ENCODE results near the gene B3GLCT.

Gene B3GLCT

DNA sequence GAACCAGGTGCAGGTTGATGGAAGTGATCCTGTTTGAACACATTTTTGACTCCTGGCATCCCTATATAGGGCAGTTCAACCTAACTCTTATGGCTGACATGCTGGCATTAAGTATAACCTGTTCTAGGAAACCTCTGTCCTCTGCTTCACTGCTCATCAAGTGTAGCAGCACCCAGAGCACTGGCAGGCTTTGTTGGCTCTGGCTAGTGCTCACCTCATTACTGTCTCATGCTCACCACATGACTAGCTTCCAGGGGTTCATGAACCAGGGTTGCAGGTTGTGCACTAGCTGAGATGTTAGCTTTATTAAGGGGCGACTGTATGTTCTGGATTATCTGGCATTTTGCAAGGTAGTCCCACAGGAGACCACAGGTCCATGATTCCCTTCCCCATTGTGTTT lies 63.6 kb downstream of the B3GLCT start:
- no peaks in the 10 kb centered on the region for H3K27me3 Mint-ChIP-seq
- no peak overlapping the region for H3K4me3 Mint-ChIP-seq
- H3K4me1 Mint-ChIP-seq (ENCODE audit: low read depth): no peaks in the 10 kb centered on the region
- H3K27ac Mint-ChIP-seq: no peak overlapping the region
- no peaks in the 10 kb centered on the region for H3K9me3 Mint-ChIP-seq (ENCODE audit: low read depth)
- H3K36me3 Mint-ChIP-seq: peaks cover 33% of the 10 kb centered on the region

- Mint-ChIP-seq H3K9me3 (ENCODE audit: low read depth) (peaks cover 2% of the 10 kb centered on the region), H3K27me3 (no peaks in the 10 kb centered on the region), H3K36me3 (peaks cover 39% of the 10 kb centered on the region), H3K4me3 (no peak overlapping the region), H3K4me1 (ENCODE audit: low read depth) (no peaks in the 10 kb centered on the region), H3K27ac (no peak overlapping the region)
These were observed 64.4 kb downstream of the B3GLCT start for GRCh38 chr13:31264151-31264550.

DNA sequence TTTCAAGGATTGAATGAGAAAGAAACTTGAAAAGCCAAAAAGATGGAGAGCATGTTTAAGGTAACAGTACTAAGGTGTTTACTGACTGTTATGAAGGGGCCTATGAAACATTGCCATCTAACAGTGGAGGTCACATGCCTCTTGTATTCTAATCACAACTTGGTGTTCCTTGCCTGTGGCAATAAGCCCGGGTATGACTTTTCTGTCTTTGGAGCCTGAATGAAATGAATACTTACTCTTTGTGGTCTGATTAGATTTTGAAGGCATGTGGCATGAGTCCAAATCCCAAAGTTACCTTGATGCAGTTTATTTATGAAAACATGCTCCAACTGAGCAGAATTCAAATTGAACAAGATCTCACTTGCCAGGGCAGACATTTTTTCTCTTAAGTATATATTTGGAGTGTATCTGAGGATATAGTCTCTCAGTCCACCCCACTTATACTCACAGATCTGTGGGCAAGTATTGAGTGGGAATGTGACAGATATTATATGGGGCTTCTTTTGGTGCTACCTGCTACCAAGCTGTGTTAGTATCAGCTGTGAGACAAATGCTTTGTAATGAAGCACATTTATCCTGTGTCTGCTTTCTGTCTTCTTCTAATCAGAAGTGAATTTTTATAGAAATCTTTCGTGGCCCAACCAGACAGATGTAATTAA lies 67.5 kb downstream of the B3GLCT start:
- H3K4me3 Mint-ChIP-seq: no peak overlapping the region
- no peak overlapping the region for H3K27ac Mint-ChIP-seq
- no peaks in the 10 kb centered on the region for H3K27me3 Mint-ChIP-seq
- H3K9me3 Mint-ChIP-seq (ENCODE audit: low read depth): peaks cover 4% of the 10 kb centered on the region
- peaks cover 47% of the 10 kb centered on the region for H3K36me3 Mint-ChIP-seq
- no peaks in the 10 kb centered on the region for H3K4me1 Mint-ChIP-seq (ENCODE audit: low read depth)

DNA sequence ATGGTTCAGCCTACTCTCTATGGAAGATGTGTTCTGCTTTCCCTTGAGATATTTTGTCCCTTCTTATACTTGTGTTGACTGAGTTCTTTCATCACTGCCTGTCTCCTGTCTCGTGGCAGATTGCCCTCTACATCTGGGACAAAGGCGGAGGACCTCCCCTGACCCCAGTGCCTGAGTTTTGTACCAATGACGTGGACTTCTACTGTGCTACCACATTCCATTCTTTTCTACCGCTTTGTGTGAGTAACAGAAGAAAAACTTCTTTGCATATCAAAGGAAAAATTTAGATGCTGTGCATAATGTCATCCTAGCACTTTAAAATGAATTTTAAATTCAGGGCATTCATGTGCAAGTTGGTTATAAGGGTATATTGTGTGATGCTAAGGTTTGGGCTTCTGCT lies 74.6 kb downstream of the B3GLCT start:
- Mint-ChIP-seq H3K4me3 (no peak overlapping the region), H3K27me3 (no peaks in the 10 kb centered on the region), H3K36me3 (peaks cover 75% of the 10 kb centered on the region), H3K4me1 (ENCODE audit: low read depth) (no peaks in the 10 kb centered on the region), H3K9me3 (ENCODE audit: low read depth) (peaks cover under 1% of the 10 kb centered on the region), H3K27ac (no peak overlapping the region)

DNA sequence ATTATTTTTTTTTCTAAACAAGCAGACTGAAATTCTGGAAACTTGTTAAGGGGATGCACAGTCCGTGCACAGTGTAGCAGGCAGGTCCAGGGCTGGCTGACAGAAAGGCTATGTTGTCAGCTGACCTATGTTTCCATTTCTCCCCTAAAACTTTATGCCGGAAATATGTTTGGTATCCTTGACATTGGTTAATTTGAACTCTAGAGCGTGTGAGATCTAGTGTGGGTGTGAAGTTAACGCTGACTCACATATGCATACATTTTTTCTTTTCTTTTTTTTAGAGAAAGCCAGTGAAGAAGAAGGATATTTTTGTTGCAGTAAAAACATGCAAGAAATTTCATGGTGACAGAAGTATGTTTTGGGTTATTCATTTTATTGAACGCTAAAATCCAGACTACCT lies 76.6 kb downstream of the B3GLCT start:
- H3K9me3 Mint-ChIP-seq (ENCODE audit: low read depth): no peaks in the 10 kb centered on the region
- peaks cover 71% of the 10 kb centered on the region for H3K36me3 Mint-ChIP-seq

GRCh38 chr13:31278869-31279268 lies 79.1 kb downstream of the B3GLCT start:
- Mint-ChIP-seq H3K4me3 (no peak overlapping the region), H3K27ac (no peak overlapping the region), H3K27me3 (no peaks in the 10 kb centered on the region), H3K4me1 (ENCODE audit: low read depth) (no peaks in the 10 kb centered on the region), H3K36me3 (peaks cover 58% of the 10 kb centered on the region), H3K9me3 (ENCODE audit: low read depth) (no peaks in the 10 kb centered on the region)

More for the DNA sequence above, 76.6 kb downstream of the B3GLCT start:
- H3K4me3 Mint-ChIP-seq: no peak overlapping the region
- no peak overlapping the region for H3K27ac Mint-ChIP-seq
- no peaks in the 10 kb centered on the region for H3K27me3 Mint-ChIP-seq
- no peaks in the 10 kb centered on the region for H3K4me1 Mint-ChIP-seq (ENCODE audit: low read depth)

DNA sequence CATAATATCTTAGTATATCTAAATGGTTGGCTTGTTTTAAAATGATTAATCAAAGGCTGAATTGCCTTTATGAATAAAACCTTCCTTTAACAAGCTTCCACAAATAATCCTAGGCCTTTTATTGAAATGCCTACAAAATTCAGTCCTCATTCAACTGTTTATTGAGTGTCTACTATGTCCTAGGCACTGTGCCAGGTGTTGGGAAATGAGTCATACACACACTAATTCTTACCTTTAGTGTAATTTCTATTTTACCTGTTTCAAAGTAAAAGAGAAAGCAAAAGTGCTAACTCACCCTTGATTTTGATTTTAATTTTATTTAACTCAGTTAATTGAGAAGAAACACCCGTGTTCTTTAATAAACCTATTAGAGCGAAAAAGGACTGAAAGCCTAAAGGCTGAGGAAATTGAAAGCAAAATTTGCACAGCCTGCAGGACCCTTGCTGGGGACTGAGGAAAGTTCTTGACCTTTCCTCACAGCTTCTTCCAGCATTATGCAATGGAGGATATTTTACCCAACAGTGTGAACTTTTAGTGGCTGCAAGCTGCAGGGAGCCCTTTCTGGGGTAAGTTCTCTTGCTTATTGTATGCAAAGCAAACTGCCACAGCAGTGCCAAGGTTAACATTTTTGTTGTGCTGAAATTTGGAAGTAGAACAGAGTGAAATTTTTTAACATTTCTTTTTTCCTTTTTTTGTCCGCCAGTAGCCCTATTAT lies 83.1 kb downstream of the B3GLCT start:
- Mint-ChIP-seq H3K4me3 (no peak overlapping the region), H3K36me3 (peaks cover 48% of the 10 kb centered on the region), H3K27me3 (no peaks in the 10 kb centered on the region), H3K9me3 (ENCODE audit: low read depth) (no peaks in the 10 kb centered on the region), H3K27ac (no peak overlapping the region), H3K4me1 (ENCODE audit: low read depth) (no peaks in the 10 kb centered on the region)

- Mint-ChIP-seq H3K36me3 (peaks cover 59% of the 10 kb centered on the region), H3K4me3 (no peak overlapping the region), H3K27me3 (no peaks in the 10 kb centered on the region), H3K4me1 (ENCODE audit: low read depth) (no peaks in the 10 kb centered on the region), H3K9me3 (ENCODE audit: low read depth) (peaks cover 22% of the 10 kb centered on the region), H3K27ac (no peak overlapping the region)
These were observed 87.2 kb downstream of the B3GLCT start for GRCh38 chr13:31286930-31287329.

GRCh38 chr13:31301119-31301518 lies 101.3 kb downstream of the B3GLCT start:
- peaks cover 6% of the 10 kb centered on the region for H3K9me3 Mint-ChIP-seq (ENCODE audit: low read depth)
- no peaks in the 10 kb centered on the region for H3K27me3 Mint-ChIP-seq
- H3K4me1 Mint-ChIP-seq (ENCODE audit: low read depth): no peaks in the 10 kb centered on the region
- no peak overlapping the region for H3K27ac Mint-ChIP-seq
- H3K4me3 Mint-ChIP-seq: no peak overlapping the region
- peaks cover 52% of the 10 kb centered on the region for H3K36me3 Mint-ChIP-seq

GRCh38 chr13:31310356-31310755 lies 110.6 kb downstream of the B3GLCT start:
- Mint-ChIP-seq H3K4me3 (no peak overlapping the region), H3K27ac (no peak overlapping the region), H3K36me3 (peaks cover 34% of the 10 kb centered on the region), H3K4me1 (ENCODE audit: low read depth) (no peaks in the 10 kb centered on the region), H3K27me3 (no peaks in the 10 kb centered on the region), H3K9me3 (ENCODE audit: low read depth) (peaks cover 37% of the 10 kb centered on the region)

- H3K27me3 Mint-ChIP-seq: no peaks in the 10 kb centered on the region
- H3K4me1 Mint-ChIP-seq (ENCODE audit: low read depth): no peaks in the 10 kb centered on the region
- H3K36me3 Mint-ChIP-seq: peaks cover 35% of the 10 kb centered on the region
- no peak overlapping the region for H3K27ac Mint-ChIP-seq
- peaks cover 37% of the 10 kb centered on the region for H3K9me3 Mint-ChIP-seq (ENCODE audit: low read depth)
- no peak overlapping the region for H3K4me3 Mint-ChIP-seq
These were observed 111.0 kb downstream of the B3GLCT start for GRCh38 chr13:31310786-31311185.

DNA sequence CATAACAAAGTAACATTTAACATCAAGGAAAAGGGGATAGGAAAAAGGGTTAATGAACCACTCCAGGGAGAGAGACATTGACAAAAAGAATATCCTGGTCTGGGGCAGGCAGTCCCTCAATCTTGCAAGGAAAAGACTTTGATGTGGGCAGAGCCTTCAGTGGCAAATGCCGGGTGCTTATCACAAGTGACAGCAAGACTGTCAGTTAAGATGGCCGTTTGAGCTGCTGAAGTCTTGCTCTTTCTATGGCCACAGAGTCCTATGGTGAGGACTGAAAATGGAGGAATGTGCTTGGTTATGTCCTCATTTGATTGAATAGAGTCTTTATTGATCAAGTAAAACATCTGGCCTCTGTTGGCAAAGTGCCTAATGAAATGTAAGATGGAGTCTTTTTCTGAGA lies 112.1 kb downstream of the B3GLCT start:
- H3K36me3 Mint-ChIP-seq: peaks cover 35% of the 10 kb centered on the region
- H3K4me3 Mint-ChIP-seq: no peak overlapping the region
- H3K27me3 Mint-ChIP-seq: no peaks in the 10 kb centered on the region
- H3K9me3 Mint-ChIP-seq (ENCODE audit: low read depth): peaks cover 37% of the 10 kb centered on the region
- no peak overlapping the region for H3K27ac Mint-ChIP-seq
- H3K4me1 Mint-ChIP-seq (ENCODE audit: low read depth): no peaks in the 10 kb centered on the region

DNA sequence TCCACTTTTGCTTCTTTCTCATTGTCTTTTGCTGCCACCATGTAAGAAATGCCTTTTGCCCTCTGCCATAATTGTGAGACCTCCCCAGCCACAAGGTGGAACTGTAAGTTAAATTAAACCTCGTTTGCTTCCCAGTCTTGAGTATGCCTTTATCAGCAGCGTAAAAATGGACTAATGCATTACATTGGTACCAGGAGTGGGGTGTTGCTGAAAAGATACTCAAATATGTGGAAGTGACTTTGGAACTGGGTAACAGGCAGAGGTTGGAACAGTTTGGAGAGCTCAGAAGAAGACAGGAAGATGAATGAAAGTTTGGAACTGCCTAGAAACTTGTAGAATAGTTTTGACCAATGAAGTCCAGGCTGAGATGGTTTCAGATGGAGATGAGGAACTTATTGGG lies 115.2 kb downstream of the B3GLCT start:
- peaks cover 25% of the 10 kb centered on the region for H3K9me3 Mint-ChIP-seq (ENCODE audit: low read depth)
- no peak overlapping the region for H3K4me3 Mint-ChIP-seq
- no peak overlapping the region for H3K27ac Mint-ChIP-seq
- H3K36me3 Mint-ChIP-seq: peaks cover 32% of the 10 kb centered on the region
- H3K4me1 Mint-ChIP-seq (ENCODE audit: low read depth): no peaks in the 10 kb centered on the region
- no peaks in the 10 kb centered on the region for H3K27me3 Mint-ChIP-seq

DNA sequence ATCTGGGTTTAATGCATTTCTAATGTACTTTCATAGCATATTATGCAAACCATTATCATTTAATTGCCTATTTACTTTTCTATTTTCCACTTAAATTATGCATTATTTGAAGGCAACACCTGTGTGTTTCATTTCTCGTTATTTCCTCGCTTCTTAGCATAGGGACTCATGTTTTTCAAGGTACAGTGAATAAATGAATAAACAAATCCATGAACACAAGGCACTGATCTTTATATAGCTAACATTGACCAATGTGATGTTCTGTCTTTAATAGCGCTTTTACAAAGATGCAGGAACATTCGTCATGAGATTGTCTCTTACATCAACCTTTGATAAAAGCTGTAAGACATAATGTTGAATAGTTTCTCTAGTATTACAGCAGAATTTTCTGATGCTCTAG lies 121.2 kb downstream of the B3GLCT start:
- H3K27ac Mint-ChIP-seq: no peak overlapping the region

GRCh38 chr13:31321457-31321856 lies 121.7 kb downstream of the B3GLCT start:
- H3K36me3 Mint-ChIP-seq: peaks cover 27% of the 10 kb centered on the region
- no peaks in the 10 kb centered on the region for H3K27me3 Mint-ChIP-seq
- no peaks in the 10 kb centered on the region for H3K9me3 Mint-ChIP-seq (ENCODE audit: low read depth)

More for the DNA sequence above, 121.2 kb downstream of the B3GLCT start:
- no peak overlapping the region for H3K4me3 Mint-ChIP-seq
- H3K9me3 Mint-ChIP-seq (ENCODE audit: low read depth): no peaks in the 10 kb centered on the region
- H3K36me3 Mint-ChIP-seq: peaks cover 26% of the 10 kb centered on the region
- H3K4me1 Mint-ChIP-seq (ENCODE audit: low read depth): no peaks in the 10 kb centered on the region
- no peaks in the 10 kb centered on the region for H3K27me3 Mint-ChIP-seq

GRCh38 chr13:31322026-31322425 lies 122.3 kb downstream of the B3GLCT start:
- no peak overlapping the region for H3K4me3 Mint-ChIP-seq
- H3K36me3 Mint-ChIP-seq: peaks cover 30% of the 10 kb centered on the region
- H3K4me1 Mint-ChIP-seq (ENCODE audit: low read depth): no peaks in the 10 kb centered on the region
- H3K27me3 Mint-ChIP-seq: no peaks in the 10 kb centered on the region
- H3K9me3 Mint-ChIP-seq (ENCODE audit: low read depth): no peaks in the 10 kb centered on the region
- H3K27ac Mint-ChIP-seq: no peak overlapping the region

More at GRCh38 chr13:31321457-31321856, 121.7 kb downstream of the B3GLCT start:
- Mint-ChIP-seq H3K4me3 (no peak overlapping the region), H3K27ac (no peak overlapping the region), H3K4me1 (ENCODE audit: low read depth) (no peaks in the 10 kb centered on the region)

Measured in activated naive CD8-positive, alpha-beta T cell (primary cell).